Naive thymus-derived CD4-positive, alpha-beta T cell (primary cell): Measurements from ENCODE around the gene PMFBP1. TPM values are rescaled to one million over a fixed set of nuclear protein-coding genes. Genes with fewer than 3 reads are reported as not detected.

ENCODE experiments used
- ATAC-seq: fragments of 150-1000 bp; cut with Tn5 transposase; 2 replicates; pipeline ENCODE4 v1.10.0; 2021; ENCODE audit warnings: mild to moderate bottlenecking, moderate library complexity
- CTCF ChIA-PET: fragments of 350-600 bp; sonication (Branson Sonifier 250); formaldehyde crosslinking; loops from one replicate; lab custom pipeline; 2021; ENCODE audit warnings: antibody characterized with exemption; lab: Charles Lee
- POLR2A ChIA-PET: fragments of 350-600 bp; sonication (Branson Sonifier 250); formaldehyde crosslinking; loops from one replicate; lab custom pipeline; 2021; ENCODE audit warnings: antibody characterized with exemption, inconsistent platforms; lab: Charles Lee
- DNase-seq, 9 donors: peaks; one replicate each; pipeline versions ENCODE4 v3.0.0 to v3.0.0-alpha.2; 2020 to 2022; ENCODE audit warnings: mixed read lengths in 1 of 9
- H3K27ac ChIP-seq: one replicate; pipeline ENCODE4 v1.7.0; 2013; ENCODE audit warnings: mild to moderate bottlenecking, low read depth, low read length, moderate library complexity
- H3K27me3 ChIP-seq, 2 donors: one replicate each; pipeline ENCODE4 v1.7.0; 2013; ENCODE audit warnings: low read length in 2 of 2, mild to moderate bottlenecking in 2 of 2, moderate library complexity in 2 of 2; ENCODE audit not compliant: control insufficient read depth in 2 of 2, insufficient read depth in 2 of 2
- H3K36me3 ChIP-seq, 3 experiments: 1 replicate in 2 of 3; 2 replicates in 1 of 3; pipeline ENCODE4 v1.7.0; 2013; ENCODE audit warnings: low read length in 3 of 3, mild to moderate bottlenecking in 3 of 3, moderate library complexity in 1 of 3; ENCODE audit not compliant: insufficient read depth in 3 of 3, control insufficient read depth in 2 of 3
- H3K4me1 ChIP-seq, 2 donors: one replicate each; pipeline ENCODE4 v1.7.0; 2013; ENCODE audit warnings: low read length in 2 of 2, mild to moderate bottlenecking in 2 of 2, moderate library complexity in 1 of 2; ENCODE audit not compliant: control insufficient read depth in 2 of 2, insufficient read depth in 2 of 2
- H3K4me3 ChIP-seq: 2 replicates; pipeline ENCODE4 v1.7.0; 2013; ENCODE audit warnings: mild to moderate bottlenecking, low read length
- H3K9me3 ChIP-seq, 3 experiments: 1 replicate in 2 of 3; 2 replicates in 1 of 3; pipeline ENCODE4 v1.7.0; 2013; ENCODE audit warnings: low read length in 3 of 3; ENCODE audit not compliant: control insufficient read depth in 2 of 3
- H3K27ac Mint-ChIP-seq, 9 donors: one replicate each; pipeline ENCODE4 v1.8.0; 2020 to 2022; ENCODE audit warnings: mixed read lengths in 9 of 9, mild to moderate bottlenecking in 8 of 9, moderate library complexity in 5 of 9, inconsistent platforms in 2 of 9
- H3K27me3 Mint-ChIP-seq, 5 donors: one replicate each; pipeline ENCODE4 v1.8.0; 2021 to 2022; ENCODE audit warnings: mixed read lengths in 5 of 5, mild to moderate bottlenecking in 1 of 5
- H3K36me3 Mint-ChIP-seq, 5 donors: one replicate each; pipeline ENCODE4 v1.8.0; 2020 to 2022; ENCODE audit warnings: mixed read lengths in 5 of 5, mild to moderate bottlenecking in 3 of 5, inconsistent platforms in 1 of 5
- H3K4me1 Mint-ChIP-seq, 7 donors: one replicate each; pipeline ENCODE4 v1.8.0; 2020 to 2022; ENCODE audit warnings: mixed read lengths in 7 of 7, mild to moderate bottlenecking in 3 of 7, inconsistent platforms in 1 of 7
- H3K4me3 Mint-ChIP-seq, 10 donors: one replicate each; pipeline ENCODE4 v1.8.0; 2020 to 2022; ENCODE audit warnings: mild to moderate bottlenecking in 10 of 10, mixed read lengths in 10 of 10, moderate library complexity in 6 of 10, inconsistent platforms in 2 of 10
- H3K9me3 Mint-ChIP-seq, 11 donors: one replicate each; pipeline ENCODE4 v1.8.0; 2020 to 2022; ENCODE audit warnings: mixed read lengths in 11 of 11, mild to moderate bottlenecking in 4 of 11, inconsistent platforms in 1 of 11, moderate library complexity in 1 of 11
- intact Hi-C, 2 donors: fragments of 100-400 bp; cut with micrococcal nuclease; formaldehyde crosslinking; loops; one replicate each; pipeline ENCODE4 v1.15.1; 2023
- polyA plus RNA-seq, 2 donors: library from polyadenylated mRNA; unstranded; fragments of 300-500 nt; fragmentation: Illumina TruSeq; gene quantifications; one replicate each; pipeline ENCODE4 v1.2.3, GENCODE V29; 2021
- total RNA-seq, 6 experiments: library from RNA in 5 of 6; stranded (reverse) in 5 of 6; gene quantifications; 1 replicate in 5 of 6; 2 replicates in 1 of 6; pipeline ENCODE4 v1.2.3 and lab custom pipeline; 2021 to 2026

PMFBP1 gene
- total and polyA plus RNA-seq, 7 experiments from 2014 or later = 0.12 to 2.0 (median 1.2) TPM; not detected in 1

DNA sequence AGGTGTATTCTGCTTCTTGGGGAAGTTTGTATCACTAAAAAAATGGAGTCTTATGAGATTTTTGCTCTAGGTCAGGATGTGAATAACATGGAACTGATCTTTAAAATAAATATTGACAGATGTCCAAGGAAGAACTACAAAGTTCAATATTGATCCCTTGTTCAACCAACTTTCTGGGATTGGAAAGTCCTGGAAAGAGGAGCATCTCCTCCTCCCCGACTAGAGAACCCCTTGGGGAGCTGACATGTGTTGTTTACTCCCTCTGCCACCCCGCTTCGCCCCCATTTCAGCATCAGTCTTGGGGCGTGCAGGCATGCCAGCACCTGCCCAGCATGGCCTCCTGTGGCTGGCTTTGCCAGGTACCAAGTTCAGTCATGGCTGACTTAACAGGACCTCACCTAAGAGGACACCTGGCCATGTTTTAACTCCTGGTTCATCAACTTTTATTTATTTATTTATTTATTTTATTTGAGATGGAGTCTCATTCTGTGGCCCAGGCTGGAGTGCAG lies 33.8 kb downstream of the PMFBP1 start:
- Mint-ChIP-seq H3K27me3 (peaks cover 0 to 8% (median 7%) of the 10 kb centered on the region in 5 donors), H3K4me1 (no peaks in the 10 kb centered on the region), H3K9me3 (no peaks in the 10 kb centered on the region), H3K36me3 (no peaks in the 10 kb centered on the region), H3K4me3 (no peak overlapping the region), H3K27ac (no peak overlapping the region)
- Histone ChIP-seq H3K9me3 (no peaks in the 10 kb centered on the region), H3K27me3 (no peaks in the 10 kb centered on the region), H3K4me1 (no peaks in the 10 kb centered on the region), H3K4me3 (no peak overlapping the region), H3K27ac (no peak overlapping the region), H3K36me3 (no peaks in the 10 kb centered on the region)
- ATAC-seq (no peak), DNase-seq (no peak)
- POLR2A ChIA-PET = no interaction called here
- intact Hi-C loops = no loop called here
- CTCF ChIA-PET = no interaction called here

DNA sequence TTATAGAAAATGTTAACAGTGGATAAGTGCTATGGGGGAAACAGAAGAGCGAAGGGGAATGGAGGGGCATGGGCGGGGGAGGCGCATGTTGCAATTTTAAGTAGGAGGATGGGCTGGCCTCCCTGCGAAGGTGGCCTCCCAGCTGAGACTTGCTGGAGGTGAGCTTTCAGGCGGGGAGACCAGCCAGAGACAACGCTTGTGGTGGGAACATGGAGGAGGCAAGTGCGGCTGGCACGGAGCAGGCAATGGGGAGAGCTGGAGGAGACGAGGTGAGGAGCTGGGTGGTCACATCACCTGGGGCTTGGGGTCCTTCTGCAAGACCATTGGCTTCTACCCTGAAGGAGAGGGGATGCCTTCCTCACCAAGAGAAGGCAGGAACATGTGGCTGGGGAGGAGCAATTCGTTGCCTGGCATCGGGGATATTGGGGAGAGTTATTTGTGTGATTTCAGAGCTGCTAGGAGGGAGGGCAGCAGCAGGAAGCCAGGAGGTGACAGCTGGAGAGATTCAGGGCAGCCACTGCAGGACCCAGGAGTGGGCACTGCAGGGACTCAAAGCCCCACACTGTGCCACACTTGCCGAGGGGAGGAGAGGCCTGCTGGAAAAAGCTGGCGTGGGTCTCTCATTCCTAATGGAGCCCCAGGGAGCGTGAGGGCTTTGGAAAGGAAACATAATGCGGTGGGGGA lies 34.4 kb downstream of the PMFBP1 start:
- intact Hi-C loops = no loop called here
- no peaks in the 10 kb centered on the region for H3K9me3 ChIP-seq
- CTCF ChIA-PET = no interaction called here

GRCh38 chr16:72134507-72134906 lies 37.4 kb downstream of the PMFBP1 start:
- H3K27ac Mint-ChIP-seq = no peak overlapping the region
- no peak overlapping the region for H3K4me3 Mint-ChIP-seq
- no peak overlapping the region for H3K4me3 ChIP-seq
- no peaks in the 10 kb centered on the region for H3K36me3 ChIP-seq
- H3K4me1 Mint-ChIP-seq = no peaks in the 10 kb centered on the region
- H3K9me3 ChIP-seq = no peaks in the 10 kb centered on the region
- peaks cover 0 to 12% (median 0%) of the 10 kb centered on the region in 5 donors for H3K27me3 Mint-ChIP-seq
- H3K4me1 ChIP-seq = no peaks in the 10 kb centered on the region
- ATAC-seq = no peak
- H3K27me3 ChIP-seq = no peaks in the 10 kb centered on the region
- H3K9me3 Mint-ChIP-seq = no peaks in the 10 kb centered on the region
- intact Hi-C loops = no loop called here
- CTCF ChIA-PET = no interaction called here
- no peak overlapping the region for H3K27ac ChIP-seq
- DNase-seq = no peak
- H3K36me3 Mint-ChIP-seq = no peaks in the 10 kb centered on the region
- POLR2A ChIA-PET = no interaction called here

More for the DNA sequence above, 34.4 kb downstream of the PMFBP1 start:
- Mint-ChIP-seq H3K27ac (no peak overlapping the region), H3K9me3 (no peaks in the 10 kb centered on the region), H3K4me1 (no peaks in the 10 kb centered on the region), H3K4me3 (no peak overlapping the region), H3K27me3 (peaks cover 0 to 8% (median 5%) of the 10 kb centered on the region in 5 donors), H3K36me3 (no peaks in the 10 kb centered on the region)
- Histone ChIP-seq H3K27ac (no peak overlapping the region), H3K4me3 (no peak overlapping the region), H3K27me3 (no peaks in the 10 kb centered on the region), H3K4me1 (no peaks in the 10 kb centered on the region), H3K36me3 (no peaks in the 10 kb centered on the region)
- ATAC-seq = no peak
- no peak for DNase-seq
- POLR2A ChIA-PET = no interaction called here

- DNase-seq = no peak
- H3K4me3 Mint-ChIP-seq = no peak overlapping the region
Measured at GRCh38 chr16:72132726-72133125, 39.2 kb downstream of the PMFBP1 start.

GRCh38 chr16:72131036-72131435 lies 40.9 kb downstream of the PMFBP1 start:
- Histone ChIP-seq H3K9me3 (no peaks in the 10 kb centered on the region), H3K36me3 (no peaks in the 10 kb centered on the region), H3K4me3 (no peak overlapping the region), H3K27me3 (no peaks in the 10 kb centered on the region), H3K27ac (no peak overlapping the region), H3K4me1 (no peaks in the 10 kb centered on the region)
- intact Hi-C loops = no loop called here
- H3K36me3 Mint-ChIP-seq = no peaks in the 10 kb centered on the region
- H3K27ac Mint-ChIP-seq = no peak overlapping the region
- POLR2A ChIA-PET = no interaction called here
- no peak for DNase-seq
- H3K4me3 Mint-ChIP-seq = no peak overlapping the region
- no peaks in the 10 kb centered on the region for H3K9me3 Mint-ChIP-seq
- no peak for ATAC-seq
- CTCF ChIA-PET = interaction anchor here (1.0 kb wide), 1 partner anchor 12 kb away, joined by 4 read pairs; no protein-coding TSS in a partner anchor
- H3K27me3 Mint-ChIP-seq = peaks cover 0 to 7% (median 0%) of the 10 kb centered on the region in 5 donors
- H3K4me1 Mint-ChIP-seq = peaks cover 0 to 3% (median 0%) of the 10 kb centered on the region in 7 donors

More at GRCh38 chr16:72132726-72133125, 39.2 kb downstream of the PMFBP1 start:
- no peaks in the 10 kb centered on the region for H3K4me1 ChIP-seq
- Mint-ChIP-seq H3K4me1 (no peaks in the 10 kb centered on the region), H3K9me3 (no peaks in the 10 kb centered on the region), H3K27me3 (peaks cover 0 to 12% (median 0%) of the 10 kb centered on the region in 5 donors), H3K36me3 (no peaks in the 10 kb centered on the region), H3K27ac (no peak overlapping the region)
- ChIA-PET CTCF (no interaction called here), POLR2A (no interaction called here)
- no peak overlapping the region for H3K4me3 ChIP-seq
- no peak for ATAC-seq
- no peaks in the 10 kb centered on the region for H3K36me3 ChIP-seq
- no peaks in the 10 kb centered on the region for H3K27me3 ChIP-seq
- intact Hi-C loops = no loop called here
- H3K27ac ChIP-seq = no peak overlapping the region
- no peaks in the 10 kb centered on the region for H3K9me3 ChIP-seq

- Histone ChIP-seq H3K27me3 (no peaks in the 10 kb centered on the region), H3K9me3 (no peaks in the 10 kb centered on the region), H3K4me3 (no peak overlapping the region), H3K36me3 (no peaks in the 10 kb centered on the region), H3K27ac (no peak overlapping the region), H3K4me1 (no peaks in the 10 kb centered on the region)
- Mint-ChIP-seq H3K36me3 (no peaks in the 10 kb centered on the region), H3K27ac (no peak overlapping the region), H3K4me1 (peaks cover 0 to 5% (median 0%) of the 10 kb centered on the region in 7 donors), H3K4me3 (no peak overlapping the region), H3K9me3 (no peaks in the 10 kb centered on the region), H3K27me3 (peaks cover 0 to 7% (median 0%) of the 10 kb centered on the region in 5 donors)
- no peak for DNase-seq
- ChIA-PET POLR2A (no interaction called here), CTCF (interaction anchor here (0.6 to 0.7 kb wide), 2 partner anchors 27 to 91 kb away, joined by 3 read pairs; no protein-coding TSS in a partner anchor)
- no peak for ATAC-seq
- intact Hi-C loops = loop anchor here in 1 of 2 donors (10.0 kb wide), 1 partner anchor 705 kb away; no protein-coding TSS in a partner anchor
Measured at GRCh38 chr16:72129976-72130656, 41.8 kb downstream of the PMFBP1 start.
